ENCODE results near the gene NINL.
"Not testable (repeated sequence)": the region's sequence is repeated elsewhere in the genome, so short reads cannot be mapped to it uniquely, and the experiment has no call there.

Gene NINL

DNA sequence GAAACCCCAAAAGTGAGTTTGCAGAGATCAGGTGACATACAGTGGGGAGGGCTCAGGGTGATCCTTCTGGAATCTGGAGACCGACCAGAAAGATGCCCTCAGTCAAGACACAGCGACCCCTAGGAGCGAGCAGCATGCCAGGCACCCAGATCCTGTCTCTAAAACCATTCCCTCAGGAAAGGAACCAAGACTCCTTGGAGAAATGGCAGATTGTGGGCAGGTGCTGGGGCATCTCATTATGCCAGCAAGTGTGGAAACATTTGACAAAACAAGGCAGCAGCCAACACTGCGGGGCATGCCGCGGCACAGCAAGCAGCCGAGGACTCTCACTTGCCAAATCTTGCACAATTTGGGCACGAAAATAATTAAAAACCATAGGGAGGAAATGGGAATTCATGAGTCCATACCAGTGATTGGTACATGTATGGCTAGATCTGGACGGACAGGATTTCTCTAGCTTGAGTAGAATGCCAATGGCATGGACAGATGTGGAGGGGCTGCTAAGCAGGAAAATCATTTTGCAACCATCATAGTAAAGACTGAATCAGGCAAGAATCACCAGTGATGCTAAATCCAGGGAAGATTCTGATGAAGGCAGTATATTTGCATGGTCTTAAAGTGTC is 101.0 kb downstream of the NINL start:
- DNase-seq (ENCODE audit: low read depth), result no peak

DNA sequence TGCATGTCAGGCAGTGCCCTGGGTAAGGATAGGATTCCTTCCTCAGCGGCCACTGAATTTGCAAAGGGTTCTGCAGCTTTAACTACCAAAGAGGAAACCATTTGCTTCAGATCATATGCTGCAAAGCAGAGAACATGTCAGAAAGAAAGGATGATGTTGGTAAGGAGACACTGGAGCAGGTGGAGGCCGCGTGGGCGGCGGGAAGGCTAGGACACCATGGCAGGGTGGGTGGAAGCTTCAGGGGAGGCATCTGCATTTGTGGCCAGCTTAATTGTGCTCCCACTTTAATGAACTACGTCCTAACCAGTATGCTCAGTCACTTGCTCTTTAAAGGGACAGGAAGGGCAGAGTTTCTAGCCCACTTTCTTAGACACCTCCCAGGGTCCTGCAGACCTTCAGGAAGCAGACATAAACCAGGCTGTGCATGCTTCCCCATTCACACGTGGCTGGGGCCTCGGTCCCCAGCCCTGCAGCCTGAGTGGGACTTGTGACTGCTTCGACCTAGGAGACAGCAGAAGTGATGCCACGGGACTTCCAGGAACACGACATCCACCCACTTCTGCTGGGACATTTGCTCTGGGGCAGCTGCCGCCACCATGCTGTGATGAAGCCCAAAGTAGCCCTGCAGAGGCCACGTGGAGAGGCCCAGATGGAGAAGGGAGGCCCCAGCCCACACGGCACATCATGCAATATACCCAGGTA is 101.7 kb downstream of the NINL start:
- DNase-seq (ENCODE audit: low read depth), result no peak

DNA sequence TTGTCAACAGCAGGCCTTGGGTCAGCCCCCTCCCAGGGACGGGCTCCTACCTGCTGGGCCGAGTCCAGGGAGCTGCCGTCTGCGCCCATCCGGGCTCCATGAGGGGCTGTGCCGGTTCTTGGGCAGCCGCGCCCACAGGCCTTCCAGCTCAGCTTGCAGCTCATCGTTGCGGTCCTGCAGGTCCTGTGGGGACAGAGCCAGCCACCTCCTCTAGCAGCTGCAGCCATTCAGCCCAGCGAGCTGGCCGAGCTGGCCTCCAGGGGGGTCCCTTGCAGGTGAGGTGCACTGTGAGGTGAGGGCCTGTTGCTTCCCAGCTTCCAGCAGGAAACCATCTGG is 103.4 kb downstream of the NINL start:
- no peak for DNase-seq (ENCODE audit: low read depth)

- no peak for DNase-seq (ENCODE audit: low read depth)
These were observed 104.0 kb downstream of the NINL start for GRCh38 chr20:25481235-25481917.

- DNase-seq (ENCODE audit: low read depth), result no peak
These were observed 104.5 kb downstream of the NINL start for GRCh38 chr20:25480797-25481196.

DNA sequence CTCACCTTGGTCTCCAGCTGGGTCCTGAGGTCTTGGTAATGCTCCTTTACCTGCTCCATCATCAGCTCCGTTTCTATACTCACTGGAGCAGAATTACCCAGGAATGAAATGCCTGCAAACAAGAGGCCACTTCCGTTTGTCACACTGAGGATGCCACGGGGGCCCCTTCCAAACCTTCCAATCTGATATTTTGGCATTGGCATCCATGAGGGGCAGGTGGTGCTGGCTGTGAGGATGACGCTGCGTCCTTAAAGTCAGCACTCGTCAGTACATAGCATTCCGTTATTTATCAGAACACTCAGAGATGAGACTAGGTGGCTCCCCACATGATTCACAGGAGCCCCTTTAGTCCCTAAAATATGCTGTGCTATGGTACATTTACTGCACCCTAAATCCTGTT is 105.2 kb downstream of the NINL start:
- DNase-seq (ENCODE audit: low read depth), result no peak

DNA sequence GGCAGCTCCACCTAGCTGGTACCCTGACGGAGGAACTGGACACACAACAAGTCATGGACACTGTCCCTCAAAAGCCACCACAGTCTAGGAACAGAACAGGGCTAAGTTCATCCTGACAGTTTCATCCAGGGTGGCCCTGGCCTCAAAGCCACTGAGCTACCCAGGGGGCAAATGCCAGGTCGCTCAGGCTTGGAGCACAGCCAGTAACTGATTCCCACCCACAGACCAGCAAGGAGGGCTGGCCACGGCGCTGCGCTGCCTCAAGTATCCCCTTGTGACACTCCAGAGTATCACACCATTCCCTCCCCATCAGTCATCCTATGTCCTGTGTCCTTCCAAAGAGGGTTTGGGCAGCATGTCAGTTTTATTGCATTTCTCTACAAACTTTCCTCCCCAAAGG is 105.7 kb downstream of the NINL start:
- no peak for DNase-seq (ENCODE audit: low read depth)

GRCh38 chr20:25478889-25479568 is 106.3 kb downstream of the NINL start:
- no peak for DNase-seq (ENCODE audit: low read depth)

DNA sequence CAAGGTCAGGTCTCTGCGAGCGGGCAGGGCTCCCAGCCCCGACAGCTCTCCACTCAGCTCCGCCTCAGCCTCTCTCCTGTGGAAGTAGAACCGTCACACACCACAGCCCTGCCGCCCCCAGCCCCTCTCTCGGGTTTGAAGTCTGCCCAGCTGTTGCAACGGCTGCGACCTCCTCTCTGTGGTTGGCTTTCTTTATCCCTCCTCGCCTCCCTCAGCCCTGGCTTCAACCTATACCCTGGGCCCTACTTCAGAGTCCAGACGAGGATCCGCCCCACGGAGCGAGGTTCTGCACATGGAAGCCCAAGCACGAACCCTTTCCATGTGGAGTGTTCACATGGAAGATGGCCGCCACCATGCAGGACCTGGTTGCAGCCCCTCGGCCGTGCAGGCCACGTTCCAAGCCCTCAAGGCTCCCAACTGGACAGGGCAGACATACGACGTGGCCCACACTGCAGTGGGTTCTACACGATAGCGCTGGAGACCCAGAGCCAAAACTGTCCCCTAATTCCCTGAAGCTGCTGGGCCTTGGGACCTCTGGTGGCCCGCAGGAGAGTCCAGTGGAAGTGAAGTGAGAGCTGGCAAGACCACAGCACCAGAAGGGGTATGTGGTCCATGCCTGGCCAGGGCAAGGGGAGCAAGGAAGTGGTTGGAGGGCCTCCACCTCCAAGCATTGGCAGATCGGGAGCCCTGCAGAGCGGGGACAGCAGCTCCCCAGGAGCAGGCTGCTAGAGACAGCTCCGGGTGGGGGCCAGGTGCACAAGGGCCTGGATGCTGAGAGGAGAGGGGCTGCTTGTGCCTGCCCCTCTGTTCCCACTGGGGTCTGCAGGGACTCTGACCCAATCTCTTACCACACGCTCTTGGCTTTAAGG is 108.1 kb downstream of the NINL start:
- DNase-seq (ENCODE audit: low read depth), result no peak

DNA sequence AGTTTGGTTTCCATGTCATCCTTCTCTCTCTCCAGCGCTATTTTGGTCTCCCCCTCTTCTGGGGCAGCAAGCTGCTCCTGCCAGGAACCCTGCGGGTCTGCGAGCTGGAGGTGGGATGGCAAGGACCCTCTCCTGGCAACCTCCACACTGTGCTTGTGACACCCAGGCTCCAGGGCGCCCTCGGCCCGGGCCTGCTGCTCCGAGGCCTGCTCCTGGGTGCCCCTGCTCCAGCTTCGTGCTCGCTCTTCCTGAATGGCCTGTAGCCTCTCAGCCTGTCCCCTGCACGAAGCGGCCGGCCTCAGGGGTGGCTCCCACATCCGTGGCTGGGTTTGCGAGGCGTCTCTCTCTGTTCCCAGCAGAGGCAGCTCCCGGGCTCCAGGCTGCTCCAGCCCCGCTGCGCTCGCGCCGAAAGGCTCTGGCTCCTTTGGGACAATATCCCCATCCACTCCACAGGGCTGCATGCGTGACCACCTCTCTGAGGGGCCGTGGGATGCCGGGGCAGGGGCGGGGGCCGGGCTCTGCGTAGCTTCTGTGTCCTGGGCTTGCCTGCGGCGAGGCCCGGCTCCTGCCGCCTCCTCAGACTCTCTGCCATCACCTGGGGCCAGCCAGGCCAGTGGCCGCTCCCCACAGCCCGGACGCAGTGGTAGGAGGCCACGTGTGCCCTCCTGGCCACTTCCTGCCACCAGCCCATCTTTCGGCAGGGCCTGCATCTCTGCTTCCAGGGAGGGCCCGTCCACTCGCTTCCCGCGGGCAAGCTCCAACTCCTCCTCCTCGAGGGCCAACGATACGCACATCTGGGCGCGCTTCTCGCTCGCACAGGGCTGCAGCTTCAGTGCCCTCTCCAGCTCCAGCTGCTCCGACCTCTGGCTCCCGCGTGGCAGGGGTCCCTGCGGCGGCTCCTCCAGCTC is 109.0 kb downstream of the NINL start:
- no peak for DNase-seq (ENCODE audit: low read depth)

DNA sequence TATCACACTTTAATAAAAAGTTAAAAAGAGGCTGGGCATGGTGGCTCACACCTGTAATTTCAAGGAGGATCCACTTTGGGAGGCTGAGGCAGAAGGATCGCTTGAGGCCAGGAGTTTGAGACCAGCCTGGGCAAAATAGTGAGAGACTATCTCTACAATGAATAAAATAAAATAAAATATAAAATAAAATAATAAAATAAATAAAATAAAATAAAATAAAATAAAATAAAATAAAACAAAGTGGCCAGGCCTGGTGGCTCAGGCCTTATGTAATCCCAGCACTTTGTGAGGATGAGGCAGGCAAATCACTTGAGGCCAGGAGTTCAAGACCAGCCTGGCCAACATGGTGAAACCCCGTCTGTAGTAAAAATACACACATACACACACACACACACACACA is 112.0 kb downstream of the NINL start:
- not testable (repeated sequence) for DNase-seq (ENCODE audit: low read depth)

GRCh38 chr20:25471020-25471419 is 114.3 kb downstream of the NINL start:
- DNase-seq (ENCODE audit: low read depth), result no peak

DNA sequence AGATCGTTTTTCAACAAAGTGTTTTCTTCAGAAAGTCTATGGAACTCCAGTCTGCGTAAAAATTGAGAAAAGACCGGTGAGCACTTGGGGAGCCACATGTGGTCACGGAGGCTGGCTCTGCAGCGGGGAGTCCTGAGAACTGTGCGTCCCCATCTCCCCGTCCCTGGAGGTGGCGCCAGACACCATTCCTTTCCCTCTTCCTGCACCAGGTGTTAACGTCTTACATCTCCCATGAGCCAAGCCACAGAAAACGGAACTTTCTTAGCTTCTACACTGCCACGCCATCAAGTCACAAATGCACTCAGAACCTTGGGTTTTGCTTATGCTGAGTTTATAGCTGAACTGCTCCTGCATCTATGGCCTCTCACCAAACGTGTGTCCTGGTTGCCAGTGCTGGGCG is 115.3 kb downstream of the NINL start:
- DNase-seq (ENCODE audit: low read depth), result no peak

DNA sequence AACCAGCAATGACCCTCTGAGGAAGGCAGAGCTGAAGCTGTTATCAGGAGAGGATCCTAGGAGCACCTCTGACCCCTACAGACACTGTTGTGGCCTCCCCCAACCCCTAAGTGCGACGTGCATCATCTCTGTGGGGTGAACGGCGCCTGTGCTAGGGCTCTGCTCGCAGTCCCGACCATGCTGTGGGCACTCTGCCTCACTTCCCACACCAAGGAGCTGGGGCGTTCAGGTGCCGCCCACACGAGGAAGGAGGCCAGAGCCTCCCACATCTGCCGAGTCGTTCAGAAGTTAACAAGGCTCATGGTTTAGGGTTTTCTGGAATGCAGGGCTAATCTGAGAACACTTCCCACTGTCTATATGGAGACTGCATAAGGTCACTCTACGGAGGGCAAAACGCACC is 115.8 kb downstream of the NINL start:
- no peak for DNase-seq (ENCODE audit: low read depth)

DNA sequence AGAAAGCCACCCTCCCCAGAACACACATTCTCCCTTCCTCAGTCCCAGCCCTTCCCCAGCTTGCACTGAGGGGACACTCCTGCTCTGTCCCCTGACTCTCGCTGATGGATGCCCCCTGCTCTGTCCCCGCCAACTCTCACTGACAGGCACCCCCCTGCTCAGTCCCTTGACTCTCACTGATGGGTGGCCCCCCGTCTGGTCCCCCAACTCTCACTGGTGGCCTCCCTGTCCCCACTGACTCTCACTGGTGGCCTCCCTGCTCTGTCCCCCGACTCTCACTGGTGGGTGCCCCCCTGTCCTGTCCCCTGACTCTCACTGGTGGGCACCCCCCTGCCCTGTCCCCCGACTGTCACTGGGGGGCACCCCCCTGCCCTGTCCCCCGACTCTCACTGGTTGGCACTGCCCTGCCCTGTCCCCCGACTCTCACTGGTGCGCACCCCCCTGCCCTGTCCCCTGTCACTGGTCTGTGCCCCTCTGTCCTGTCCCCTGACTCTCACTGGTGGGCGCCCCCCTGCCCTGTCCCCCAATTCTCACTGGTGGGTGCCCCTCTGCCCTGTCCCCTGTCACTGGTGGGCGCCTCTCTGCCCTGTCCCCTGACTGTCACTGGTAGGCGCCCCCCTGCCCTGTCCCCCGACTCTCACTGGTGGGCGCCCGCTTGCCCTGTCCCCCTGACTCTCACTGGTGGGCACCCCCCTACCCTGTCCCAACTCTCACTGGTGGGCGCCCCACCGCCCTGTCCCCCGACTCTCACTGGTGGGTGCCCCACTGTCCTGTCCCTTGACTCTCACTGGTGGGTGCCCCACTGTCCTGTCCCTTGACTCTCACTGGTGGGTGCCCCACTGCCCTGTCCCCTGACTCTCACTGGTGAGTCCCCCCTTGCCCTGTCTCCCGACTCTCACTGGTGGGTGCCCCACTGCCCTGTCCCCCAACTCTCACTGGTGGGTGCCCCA is 116.9 kb downstream of the NINL start:
- DNase-seq (ENCODE audit: low read depth), result no peak

- no peak for DNase-seq (ENCODE audit: low read depth)
These were observed 117.9 kb downstream of the NINL start for GRCh38 chr20:25467441-25467840.

DNA sequence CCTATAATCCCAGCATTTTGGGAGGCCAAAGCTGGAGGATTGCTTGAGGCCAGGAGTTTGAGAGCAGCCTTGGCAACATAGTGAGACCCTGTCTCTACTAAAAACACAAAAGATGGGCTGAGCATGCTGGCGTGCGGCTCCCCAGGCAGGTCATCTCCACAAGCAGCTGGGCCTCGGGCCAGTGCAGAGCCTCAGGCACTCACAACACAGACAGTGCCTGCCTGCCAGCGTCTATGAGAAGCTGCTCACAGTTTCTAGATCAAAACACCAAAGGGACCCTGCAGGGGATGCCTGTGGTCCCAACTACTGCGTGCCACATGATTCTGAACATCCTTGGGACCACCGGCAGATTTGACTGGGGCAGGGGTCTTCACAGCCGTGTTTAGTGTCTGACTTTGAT is 118.5 kb downstream of the NINL start:
- DNase-seq (ENCODE audit: low read depth), result no peak

DNA sequence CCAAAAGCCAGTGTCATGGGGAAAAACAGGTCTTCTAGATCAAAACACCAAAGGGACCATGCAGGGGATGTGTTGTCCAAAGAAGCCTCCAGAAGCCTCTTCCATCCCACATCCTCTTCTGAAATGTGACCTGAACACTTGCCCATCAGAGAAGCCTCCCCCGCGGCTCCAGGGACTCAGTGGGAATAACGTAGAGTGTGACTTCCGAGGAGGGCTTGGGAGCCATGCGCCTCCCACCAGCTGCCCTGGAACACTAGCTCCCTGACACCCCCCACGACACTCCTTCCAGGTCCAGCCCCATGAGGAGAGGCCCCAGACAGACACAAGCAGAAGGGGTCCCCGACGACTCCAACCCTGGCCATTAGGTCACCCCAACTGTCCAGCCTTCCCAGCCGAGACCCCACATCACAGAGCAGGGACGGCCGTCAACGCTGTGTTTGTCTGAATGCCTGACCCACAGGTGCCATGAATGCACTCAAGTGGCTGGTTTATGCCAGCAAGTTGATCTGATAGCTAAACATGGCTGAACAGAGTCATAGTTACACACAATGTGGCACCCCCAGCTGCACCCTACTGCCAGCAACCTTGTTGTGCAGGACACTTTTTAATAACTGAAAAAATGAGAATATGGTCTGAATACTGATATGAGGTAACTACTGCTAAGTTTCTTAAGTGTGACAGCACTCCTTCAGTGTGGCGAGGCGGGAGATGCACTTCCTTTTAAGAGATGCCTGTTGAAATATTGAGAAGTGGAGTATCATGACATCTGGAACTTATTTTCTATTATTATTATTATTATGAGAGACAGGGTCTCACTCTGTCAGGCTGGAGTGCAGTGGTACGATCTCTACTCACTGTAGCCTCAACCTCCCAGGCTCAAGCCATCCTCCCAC is 119.8 kb downstream of the NINL start:
- DNase-seq (ENCODE audit: low read depth), result no peak
